T47D (cell line): ENCODE results near the gene BEST1.

Experiments used
- DNase-seq, 2 experiments: peaks; one replicate each; pipeline versions ENCODE4 v3.0.0 to v3.0.0-alpha.2; 2011 to 2012; ENCODE audit warnings: low read depth in 1 of 2, low spot score in 1 of 2
- JUND ChIP-seq: IDR thresholded peaks from 2 replicates; pipeline ENCODE4 v1.6.1; 2012; ENCODE audit warnings: low read depth
- in situ Hi-C: cut with HindIII; loops from 2 replicates; pipeline ENCODE4 v1.10.0; 2016; ENCODE audit warnings: low sequenced_read_pairs, low pct_unique_long_range_greater_than_20kb

Gene BEST1

DNA sequence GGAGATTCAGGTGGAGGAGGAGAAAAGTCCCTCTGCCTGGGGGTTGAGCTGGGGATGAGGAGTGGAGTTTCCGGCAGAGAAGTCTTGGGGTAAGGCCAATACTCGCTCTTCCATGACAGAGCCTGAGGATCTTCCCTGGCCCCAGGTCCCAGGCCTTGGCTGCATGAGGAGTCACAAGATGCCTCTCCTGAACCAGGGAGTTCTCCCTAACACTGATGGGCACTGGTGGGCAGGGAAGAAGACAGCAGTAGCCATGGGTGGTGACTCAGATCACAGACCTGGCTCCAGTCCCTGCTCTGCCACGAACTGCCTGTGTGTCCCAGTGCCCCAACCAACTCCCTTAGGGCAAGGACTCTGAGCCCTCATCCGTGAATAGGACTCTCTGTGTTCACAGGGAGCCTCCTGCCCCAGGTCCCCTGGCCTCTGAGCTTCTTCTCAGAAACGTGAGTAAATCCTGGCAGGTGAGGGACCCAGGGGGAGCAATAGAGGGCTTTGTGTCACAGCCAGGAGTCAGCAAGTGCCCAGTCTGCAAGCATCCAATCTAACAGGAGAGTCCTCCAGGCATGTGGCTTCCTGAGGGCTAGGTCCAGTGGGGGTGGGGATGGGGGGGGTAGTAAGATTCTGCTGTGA lies 62.8 kb downstream of the BEST1 start:
- in situ Hi-C loops: no loop called here
- TF ChIP-seq JUND: no peak
- peak in 1 of 2 experiments; percentile 32 for DNase-seq
